Large intestine (tissue), 3 donors: ENCODE results near the gene DMXL1. TPM values are rescaled to one million over a fixed set of nuclear protein-coding genes. Genes with fewer than 3 reads are reported as not detected.
"Not testable (repeated sequence)": the region's sequence is repeated elsewhere in the genome, so short reads cannot be mapped to it uniquely, and the experiment has no call there.

Experiments used
- DNase-seq, 2 donors: peaks; one replicate each; pipeline versions ENCODE4 v3.0.0 to v3.0.0-alpha.2; 2013
- H3K27ac ChIP-seq: one replicate; pipeline ENCODE4 v1.5.1; 2013; ENCODE audit warnings: low read length
- H3K27me3 ChIP-seq: 2 replicates; pipeline ENCODE4 v1.6.1; 2013; ENCODE audit warnings: low read length; ENCODE audit not compliant: control insufficient read depth, insufficient read depth
- H3K36me3 ChIP-seq: 2 replicates; pipeline ENCODE4 v1.6.1; 2013; ENCODE audit warnings: low read length; ENCODE audit not compliant: control insufficient read depth, insufficient read depth
- H3K4me1 ChIP-seq: one replicate; pipeline ENCODE4 v1.6.1; 2013; ENCODE audit warnings: low read length; ENCODE audit not compliant: control insufficient read depth, insufficient read depth
- H3K4me3 ChIP-seq: one replicate; pipeline ENCODE4 v1.5.1; 2013; ENCODE audit warnings: low read length
- H3K9me3 ChIP-seq: one replicate; pipeline ENCODE4 v1.6.1; 2013; ENCODE audit warnings: mild to moderate bottlenecking, low read depth, low read length, moderate library complexity; ENCODE audit not compliant: control insufficient read depth
- WGBS: methylation state at CpG from one replicate; pipeline ENCODE4 v1.1.5; 2013; ENCODE audit warnings: low lambda C conversion rate; ENCODE audit not compliant: insufficient coverage; 5-methylcytosine and 5-hydroxymethylcytosine counted together
- polyA plus RNA-seq: library from polyadenylated mRNA; unstranded; fragments of 120-200 nt; gene quantifications from one replicate; pipeline ENCODE4 v1.2.1, GENCODE V29; 2013

The DMXL1 gene
- polyA plus RNA-seq, 1 donor: 27.7 TPM

DNA sequence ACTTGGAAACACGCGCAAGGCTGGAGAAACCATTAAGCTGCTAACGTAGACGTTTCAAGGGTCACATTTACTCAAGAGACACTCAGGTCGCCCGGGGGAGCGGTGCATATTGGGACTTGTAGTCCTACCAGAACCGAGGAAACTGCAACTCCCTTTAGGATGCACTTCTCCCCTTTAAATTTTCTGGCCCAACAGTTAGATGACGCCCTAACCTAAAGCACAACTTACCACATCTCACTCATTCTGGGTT, 384 bp upstream of the DMXL1 start:
- H3K36me3 ChIP-seq: no peaks in the 10 kb centered on the region
- H3K27ac ChIP-seq: peak overlapping the region; percentile 94
- H3K4me1 ChIP-seq: peaks cover 11% of the 10 kb centered on the region
- DNase-seq: no peak
- no CpG with 5 or more reads among the region's 9 CpGs for WGBS
- peak overlapping the region; percentile 84 for H3K4me3 ChIP-seq
- H3K27me3 ChIP-seq: no peaks in the 10 kb centered on the region
- no peaks in the 10 kb centered on the region for H3K9me3 ChIP-seq

DNA sequence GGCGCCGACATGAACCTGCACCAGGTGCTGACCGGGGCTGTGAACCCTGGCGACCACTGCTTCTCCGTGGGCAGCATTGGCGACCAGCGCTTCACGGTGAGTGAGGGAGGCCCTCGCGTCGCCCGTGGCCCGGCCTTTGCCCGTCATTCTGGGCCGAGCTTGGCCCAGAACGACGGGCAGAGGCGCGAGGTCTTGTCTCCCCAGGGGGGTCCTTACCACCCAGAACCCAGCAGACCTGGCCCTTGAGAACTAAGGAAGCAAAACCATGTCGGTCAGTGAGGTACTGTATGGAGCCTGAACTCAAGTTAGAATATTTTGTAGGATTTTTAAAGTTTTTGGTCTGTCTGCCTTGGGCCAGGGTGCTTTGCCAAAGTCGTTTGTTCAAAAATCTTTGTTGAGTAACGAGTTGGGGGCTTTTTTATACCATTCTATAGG, 691 bp downstream of the DMXL1 start:
- Histone ChIP-seq H3K9me3 (no peaks in the 10 kb centered on the region), H3K27ac (peak overlapping the region; percentile 94), H3K27me3 (no peaks in the 10 kb centered on the region), H3K36me3 (no peaks in the 10 kb centered on the region), H3K4me1 (peaks cover 11% of the 10 kb centered on the region), H3K4me3 (peak overlapping the region; percentile 84)
- no peak for DNase-seq
- 0% methylated on average over 2 of the region's 22 CpGs for WGBS

DNA sequence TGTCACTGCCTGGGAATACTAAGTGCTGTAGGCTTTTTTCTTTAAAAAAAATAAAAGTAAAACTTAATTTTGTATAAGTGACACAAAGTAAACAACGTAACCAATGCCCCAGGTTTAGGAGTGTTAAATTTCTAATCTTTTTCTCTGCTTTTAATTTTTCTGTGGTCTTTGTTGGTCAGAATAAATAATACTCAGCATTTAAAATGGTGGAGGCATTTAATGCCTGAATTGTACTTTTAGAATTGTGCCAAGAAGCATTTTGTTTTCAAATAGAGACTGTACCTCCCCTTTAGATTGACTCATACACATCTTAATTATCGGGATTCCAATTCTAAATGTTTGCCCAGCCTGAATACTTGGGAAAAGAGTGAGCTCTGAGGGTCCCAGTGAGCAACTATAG, 1.6 kb downstream of the DMXL1 start:
- no peak for DNase-seq
- Histone ChIP-seq H3K36me3 (no peaks in the 10 kb centered on the region), H3K9me3 (no peaks in the 10 kb centered on the region), H3K27me3 (no peaks in the 10 kb centered on the region), H3K4me1 (peaks cover 11% of the 10 kb centered on the region), H3K27ac (no peak overlapping the region), H3K4me3 (peak overlapping the region; percentile 84)
- WGBS: 83% methylated on average over 1 of the region's 2 CpGs

DNA sequence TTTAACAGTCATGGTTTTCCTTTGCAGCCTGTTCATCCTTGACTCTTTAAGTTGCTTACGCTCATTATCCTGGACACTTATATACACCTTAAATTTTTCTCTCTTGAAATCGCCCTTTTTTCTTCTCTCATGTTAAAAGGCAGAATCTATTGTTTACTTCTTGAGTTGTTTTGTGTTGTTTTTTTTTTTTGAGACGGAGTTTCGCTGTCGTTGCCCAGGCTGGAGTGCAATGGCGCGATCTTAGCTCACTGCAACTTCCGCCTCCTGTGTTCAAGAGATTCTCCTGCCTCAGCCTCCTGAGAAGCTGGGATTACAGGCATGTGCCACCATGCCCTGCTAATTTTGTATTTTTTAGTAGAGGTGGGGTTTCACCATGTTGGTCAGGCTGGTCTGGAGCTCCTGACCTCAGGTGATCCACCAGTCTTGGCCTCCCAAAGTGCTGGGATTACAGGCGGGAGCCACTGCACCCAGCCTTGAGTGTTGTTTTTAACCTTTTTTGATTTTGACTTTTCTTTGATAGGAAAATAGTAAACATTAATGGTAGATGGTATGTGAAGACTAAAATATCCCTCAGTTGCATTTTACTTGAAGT, 3.0 kb downstream of the DMXL1 start:
- DNase-seq, H3K9me3 ChIP-seq, H3K27ac ChIP-seq, H3K4me3 ChIP-seq, H3K27me3 ChIP-seq, H3K36me3 ChIP-seq: not testable (repeated sequence)
- peaks cover 11% of the 10 kb centered on the region for H3K4me1 ChIP-seq
- WGBS: 100% methylated on average over 2 of the region's 9 CpGs

DNA sequence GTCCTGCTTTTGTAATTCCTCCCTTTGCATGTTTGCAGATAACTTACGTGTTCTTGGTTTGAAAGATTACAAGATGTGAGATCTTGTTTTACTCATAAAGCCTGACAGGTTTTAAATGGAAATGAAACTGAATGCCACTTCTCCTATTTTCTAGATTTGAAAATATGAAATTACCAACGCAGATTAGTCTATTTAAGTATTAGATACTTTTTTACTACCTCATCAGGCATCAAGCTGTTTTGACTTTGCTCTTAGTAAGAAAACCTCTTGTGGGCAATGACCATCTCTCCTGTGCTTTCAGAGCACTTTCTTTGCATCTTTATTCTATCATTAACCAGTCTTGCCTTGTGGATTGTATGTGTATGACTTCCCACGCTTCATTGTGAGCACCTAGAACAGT, 3.5 kb downstream of the DMXL1 start:
- no peak for DNase-seq
- H3K4me1 ChIP-seq: peaks cover 11% of the 10 kb centered on the region
- 87% methylated on average over 3 of the region's 3 CpGs for WGBS
- H3K36me3 ChIP-seq: no peaks in the 10 kb centered on the region
- H3K27me3 ChIP-seq: no peaks in the 10 kb centered on the region
- no peak overlapping the region for H3K27ac ChIP-seq
- no peaks in the 10 kb centered on the region for H3K9me3 ChIP-seq
- no peak overlapping the region for H3K4me3 ChIP-seq

DNA sequence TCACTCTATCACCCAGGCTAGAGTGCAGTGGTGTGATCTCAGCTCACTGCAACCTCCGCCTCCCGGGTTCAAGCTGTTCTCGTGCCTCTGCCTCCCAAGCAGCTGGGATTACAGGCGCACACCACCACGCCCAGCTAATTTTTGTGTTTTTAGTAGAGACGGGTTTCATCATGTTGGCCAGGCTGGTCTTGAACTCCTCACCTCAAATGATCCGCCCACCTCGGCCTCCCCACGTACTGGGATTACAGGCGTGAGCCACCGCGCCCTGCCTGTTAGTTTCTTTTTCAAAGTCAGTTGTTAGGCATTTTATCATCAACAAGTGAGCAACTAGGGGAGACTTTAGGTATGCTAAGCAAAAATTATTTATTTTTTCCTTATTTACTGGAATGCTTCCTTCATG, 4.4 kb downstream of the DMXL1 start:
- H3K36me3 ChIP-seq, DNase-seq, H3K27me3 ChIP-seq, H3K27ac ChIP-seq, H3K4me1 ChIP-seq, H3K9me3 ChIP-seq, H3K4me3 ChIP-seq: not testable (repeated sequence)
- WGBS: no CpG with 5 or more reads among the region's 12 CpGs

DNA sequence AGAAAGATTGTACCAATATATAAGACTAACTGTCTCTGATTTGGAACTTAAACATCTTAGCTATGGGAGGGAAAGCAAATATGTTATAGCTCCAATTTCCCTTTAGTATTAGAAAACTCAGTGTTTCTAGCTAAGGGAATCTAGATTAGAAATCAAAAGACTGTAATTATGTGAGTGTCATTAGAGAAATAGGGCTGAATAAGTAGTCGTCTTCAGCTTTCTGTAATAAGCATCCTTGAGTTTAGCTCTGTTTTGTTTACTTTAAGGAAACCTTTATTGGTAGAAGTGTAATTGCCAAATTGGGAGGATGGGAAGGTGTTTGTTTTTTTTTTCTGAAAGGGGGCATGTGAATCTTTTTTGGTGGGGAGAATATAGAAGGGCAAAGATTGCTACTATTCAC, 5.2 kb downstream of the DMXL1 start:
- Histone ChIP-seq H3K27me3 (no peaks in the 10 kb centered on the region), H3K4me1 (peaks cover 6% of the 10 kb centered on the region), H3K9me3 (no peaks in the 10 kb centered on the region), H3K36me3 (no peaks in the 10 kb centered on the region), H3K4me3 (no peak overlapping the region), H3K27ac (no peak overlapping the region)
- WGBS: 67% methylated on average over 1 of the region's 1 CpG
- DNase-seq: no peak

DNA sequence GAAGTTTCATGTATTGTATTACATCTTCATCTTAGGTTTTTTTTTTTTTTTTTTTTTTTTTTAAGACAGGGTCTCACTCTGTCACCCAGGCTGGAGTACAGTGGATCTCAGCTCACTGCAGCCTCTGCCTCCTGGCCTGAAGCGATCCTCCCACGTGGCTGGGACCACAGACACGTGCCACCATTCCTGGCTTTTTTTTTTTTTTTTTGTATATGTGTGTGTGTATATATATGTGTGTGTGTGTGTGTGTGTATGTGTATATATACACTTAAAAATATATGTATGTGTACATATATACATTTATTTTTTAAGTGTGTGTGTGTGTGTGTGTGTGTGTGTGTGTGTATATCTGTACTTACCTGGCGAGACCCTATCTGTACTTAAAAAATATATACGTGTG, 6.6 kb downstream of the DMXL1 start:
- no CpG with 5 or more reads among the region's 5 CpGs for WGBS
- no peaks in the 10 kb centered on the region for H3K9me3 ChIP-seq
- H3K36me3 ChIP-seq: no peaks in the 10 kb centered on the region
- no peak overlapping the region for H3K27ac ChIP-seq
- peaks cover 6% of the 10 kb centered on the region for H3K4me1 ChIP-seq
- no peak for DNase-seq
- H3K4me3 ChIP-seq: no peak overlapping the region
- H3K27me3 ChIP-seq: no peaks in the 10 kb centered on the region

DNA sequence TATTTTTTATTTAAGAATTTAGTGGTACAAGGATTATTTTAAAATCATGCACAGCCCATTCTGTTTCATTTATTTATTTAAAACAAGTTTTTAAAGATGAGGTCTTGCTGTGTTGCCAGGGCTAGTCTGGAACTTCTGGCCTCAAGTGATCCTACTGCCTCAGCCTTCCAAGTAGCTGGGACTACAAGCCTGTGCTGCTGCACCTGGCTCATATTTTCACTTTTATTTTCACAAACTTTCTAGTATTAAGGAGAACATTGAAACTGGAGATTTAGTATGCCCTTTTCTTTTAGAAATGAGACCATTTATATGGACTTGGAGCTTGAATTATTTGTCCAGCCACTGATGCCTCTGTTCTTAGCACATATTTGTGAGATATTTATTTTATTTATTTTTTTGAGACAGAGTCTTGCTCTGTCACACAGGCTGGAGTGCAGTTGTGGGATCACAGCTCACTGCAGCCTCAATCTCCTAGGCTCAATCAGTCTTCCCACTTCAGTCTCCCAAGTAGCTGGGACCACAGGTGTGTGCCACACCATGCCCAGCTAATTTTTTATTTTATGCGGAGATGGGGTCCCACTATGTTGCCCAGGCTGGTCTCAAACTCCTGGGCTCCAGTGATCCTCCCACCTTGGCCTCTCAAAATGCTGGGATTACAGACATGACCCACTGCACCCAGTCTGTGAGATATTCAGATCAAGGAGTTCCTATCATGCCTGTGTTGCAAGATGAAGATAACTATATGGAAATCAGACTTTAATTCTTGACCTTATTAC, 7.4 kb downstream of the DMXL1 start:
- no peaks in the 10 kb centered on the region for H3K9me3 ChIP-seq
- no peaks in the 10 kb centered on the region for H3K27me3 ChIP-seq
- H3K4me1 ChIP-seq: peaks cover 2% of the 10 kb centered on the region
- DNase-seq: no peak
- H3K27ac ChIP-seq: no peak overlapping the region
- H3K4me3 ChIP-seq: no peak overlapping the region
- no CpG with 5 or more reads among the region's 1 CpG for WGBS
- no peaks in the 10 kb centered on the region for H3K36me3 ChIP-seq

DNA sequence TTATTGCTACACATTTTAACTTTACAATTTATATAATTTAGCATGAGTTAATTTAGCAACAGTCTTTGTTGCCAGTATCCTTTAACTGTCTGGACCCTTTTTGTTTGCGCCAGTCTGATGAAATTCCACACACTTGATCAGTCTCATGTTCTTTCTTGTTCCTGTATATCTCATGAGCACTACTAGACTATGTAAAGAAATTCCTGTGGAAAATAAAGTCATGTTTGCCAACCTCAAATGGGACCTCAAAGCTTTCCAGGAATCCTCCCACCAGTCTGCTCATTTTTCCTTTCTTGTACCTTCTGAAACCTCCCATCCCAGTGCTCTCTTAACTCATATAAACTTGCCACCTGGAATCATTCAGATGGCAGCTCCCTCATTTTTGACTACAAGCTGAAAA, 8.0 kb downstream of the DMXL1 start:
- Histone ChIP-seq H3K9me3 (no peaks in the 10 kb centered on the region), H3K4me3 (no peak overlapping the region), H3K36me3 (no peaks in the 10 kb centered on the region), H3K27ac (no peak overlapping the region), H3K27me3 (no peaks in the 10 kb centered on the region), H3K4me1 (no peaks in the 10 kb centered on the region)
- 100% methylated on average over 1 of the region's 1 CpG for WGBS
- DNase-seq: no peak

DNA sequence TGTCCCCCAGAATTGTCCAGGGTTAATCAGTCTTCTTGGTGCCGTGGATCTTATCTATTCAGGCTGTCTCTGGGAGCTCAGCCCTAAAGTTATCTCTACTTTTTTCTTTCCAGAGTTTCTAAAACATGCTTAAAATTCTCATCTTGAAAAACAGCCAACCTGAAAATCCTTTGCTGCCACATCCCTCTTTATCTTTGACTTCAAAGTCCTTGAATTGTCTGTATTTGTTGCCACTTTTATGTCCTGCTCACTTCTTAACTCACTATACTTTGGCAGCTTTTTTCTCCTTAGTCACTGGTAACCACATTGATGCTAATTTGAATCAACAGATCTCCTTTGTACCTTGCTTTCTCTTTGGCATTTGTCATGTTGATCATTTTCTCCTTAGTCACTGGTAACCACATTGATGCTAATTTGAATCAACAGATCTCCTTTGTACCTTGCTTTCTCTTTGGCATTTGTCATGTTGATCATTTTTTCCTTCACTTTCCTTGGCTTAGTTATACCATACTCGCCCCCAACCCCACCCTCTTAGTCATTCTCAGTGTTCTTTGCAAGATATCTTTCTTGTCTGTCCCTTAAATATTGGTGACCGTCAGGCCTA, 8.5 kb downstream of the DMXL1 start:
- Histone ChIP-seq H3K4me3 (no peak overlapping the region), H3K36me3 (no peaks in the 10 kb centered on the region), H3K27ac (no peak overlapping the region), H3K4me1 (no peaks in the 10 kb centered on the region), H3K27me3 (no peaks in the 10 kb centered on the region), H3K9me3 (no peaks in the 10 kb centered on the region)
- 58% methylated on average over 3 of the region's 3 CpGs for WGBS
- DNase-seq: no peak
